Tibial nerve (tissue), 4 donors: Measurements from ENCODE around the gene EBI3.

Experiments
- CTCF ChIP-seq, 5 experiments: fragments of 200-600 bp in 3 of 5; fragments of 450-650 bp in 2 of 5; sonication (generic) in 3 of 5; IDR thresholded peaks; one replicate each; pipeline ENCODE4 v1.5.1; 2016 to 2019; ENCODE audit warnings: antibody characterized with exemption in 5 of 5, mild to moderate bottlenecking in 3 of 5, moderate library complexity in 2 of 5
- EP300 ChIP-seq, 2 donors: sonication (generic); formaldehyde crosslinking; IDR thresholded peaks; one replicate each; pipeline ENCODE4 v1.6.1; 2017; ENCODE audit warnings: antibody characterized with exemption in 2 of 2, mild to moderate bottlenecking in 1 of 2
- POLR2A ChIP-seq, 2 donors: fragments of 450-650 bp; IDR thresholded peaks; one replicate each; pipeline ENCODE4 v1.6.1; 2017; ENCODE audit warnings: antibody characterized with exemption in 2 of 2, mild to moderate bottlenecking in 2 of 2, moderate library complexity in 2 of 2

- TF ChIP-seq CTCF (IDR thresholded peaks at IDR 0.05) = no peak
- TF ChIP-seq POLR2A (IDR thresholded peaks at IDR 0.05) = no peak
- no peak for TF ChIP-seq EP300 (IDR thresholded peaks at IDR 0.05)
Measured at GRCh38 chr19:4213116-4213515, 16.2 kb upstream of the EBI3 start.
